GM19468 (cell line): ENCODE data around the gene MUC13.

Experiments
- ATAC-seq: cut with Tn5 transposase; IDR thresholded peaks from one replicate; pipeline ENCODE4 v1.9.1; 2021; ENCODE audit warnings: mild to moderate bottlenecking, moderate library complexity, moderate number of reproducible peaks; ENCODE audit not compliant: unreplicated experiment; ENCODE audit errors: extremely low read depth

The MUC13 gene

DNA sequence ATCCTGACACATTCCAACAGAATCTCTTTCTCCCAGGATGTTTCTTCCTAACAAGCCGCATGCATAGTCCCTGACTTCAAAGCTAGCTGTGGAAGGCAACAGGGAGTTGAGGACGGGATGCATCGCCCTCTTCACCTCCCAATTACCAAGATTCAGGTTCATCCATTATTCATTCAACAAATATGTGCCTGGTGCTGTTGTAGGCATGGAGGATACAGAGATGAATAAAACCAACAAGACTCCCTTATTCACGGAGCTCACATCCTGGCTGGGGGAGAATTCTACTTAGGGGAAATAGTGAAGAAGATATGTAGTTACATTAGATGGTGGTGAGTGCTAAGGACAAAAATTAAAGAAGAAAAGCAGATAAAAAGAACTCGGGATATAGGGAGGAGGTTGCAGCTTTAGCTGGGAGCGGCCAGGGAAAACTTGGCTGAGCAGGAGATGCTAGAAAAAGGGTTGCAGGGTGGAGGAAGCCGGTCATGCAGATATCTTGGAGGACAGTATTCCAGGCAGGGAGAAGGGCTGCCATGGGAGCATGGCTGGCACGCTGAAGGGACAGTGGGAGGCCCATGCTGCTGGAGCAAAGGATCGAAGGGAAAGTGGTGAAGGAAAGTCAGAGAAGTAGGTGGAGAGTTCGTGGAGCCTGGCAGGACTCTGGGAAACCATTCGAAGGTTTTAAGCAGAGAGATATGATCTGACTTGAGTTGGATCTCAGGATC is 52.4 kb downstream of the MUC13 start:
- no peak for ATAC-seq

- no peak for ATAC-seq
These were observed 55.2 kb downstream of the MUC13 start for GRCh38 chr3:124879337-124879680.

DNA sequence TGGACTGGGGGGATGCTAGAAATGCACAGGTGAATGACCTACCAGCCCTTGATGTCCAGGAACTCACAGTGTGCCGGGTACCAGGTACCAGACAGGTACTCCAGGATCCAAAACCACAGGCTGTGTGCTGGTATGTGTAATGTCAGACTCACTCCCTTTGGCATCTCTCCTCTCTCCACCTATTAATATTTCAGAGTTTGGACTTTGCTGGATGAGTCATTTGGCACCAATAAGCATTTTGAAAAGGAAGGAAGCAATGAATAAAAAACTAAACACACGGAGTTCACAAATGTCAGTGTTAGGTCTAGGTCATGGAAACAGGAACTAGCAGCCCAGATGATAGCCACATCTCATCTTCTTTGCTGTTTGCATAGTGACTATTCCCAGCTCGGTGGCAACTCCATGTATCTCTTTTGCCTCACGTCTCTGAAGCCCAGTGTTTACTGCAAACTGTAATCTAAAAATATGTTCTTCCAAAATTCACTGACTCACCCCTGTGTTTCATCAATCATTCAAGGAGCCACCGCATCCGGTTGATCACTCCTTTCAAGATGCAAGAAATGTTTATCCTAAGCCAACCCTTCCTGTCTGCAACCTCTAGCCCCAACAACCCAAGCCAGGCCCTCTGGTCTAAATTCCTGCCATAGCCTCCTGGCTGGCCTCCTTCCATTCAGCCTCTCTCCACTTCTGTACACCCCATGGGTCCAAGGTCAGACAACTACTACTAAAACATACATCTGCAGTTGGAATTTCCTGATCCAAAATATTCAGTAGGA is 55.8 kb downstream of the MUC13 start:
- ATAC-seq, result no peak

DNA sequence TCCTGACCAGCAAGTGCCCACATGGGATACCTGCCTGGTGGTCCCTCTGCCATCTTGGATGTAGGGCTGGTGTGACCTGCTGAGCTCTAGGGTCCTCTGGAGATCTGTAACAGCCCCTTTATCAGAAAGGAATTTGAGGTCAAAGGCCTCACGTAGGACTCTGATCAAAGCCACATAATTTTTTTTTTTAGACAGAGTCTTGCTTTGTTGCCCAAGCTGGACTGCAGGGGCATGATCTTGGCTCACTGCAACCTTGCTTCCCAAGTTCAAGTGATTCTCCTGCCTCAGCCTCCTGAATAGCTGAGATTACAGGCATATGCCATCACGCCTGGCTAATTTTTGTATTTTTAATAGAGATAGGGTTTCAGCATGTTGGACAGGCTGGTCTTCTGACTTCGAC is 56.9 kb downstream of the MUC13 start:
- ATAC-seq, result no peak

GRCh38 chr3:124876401-124876878 is 58.1 kb downstream of the MUC13 start:
- no peak for ATAC-seq

- ATAC-seq, result no peak
These were observed 61.3 kb downstream of the MUC13 start for GRCh38 chr3:124873226-124873625.

DNA sequence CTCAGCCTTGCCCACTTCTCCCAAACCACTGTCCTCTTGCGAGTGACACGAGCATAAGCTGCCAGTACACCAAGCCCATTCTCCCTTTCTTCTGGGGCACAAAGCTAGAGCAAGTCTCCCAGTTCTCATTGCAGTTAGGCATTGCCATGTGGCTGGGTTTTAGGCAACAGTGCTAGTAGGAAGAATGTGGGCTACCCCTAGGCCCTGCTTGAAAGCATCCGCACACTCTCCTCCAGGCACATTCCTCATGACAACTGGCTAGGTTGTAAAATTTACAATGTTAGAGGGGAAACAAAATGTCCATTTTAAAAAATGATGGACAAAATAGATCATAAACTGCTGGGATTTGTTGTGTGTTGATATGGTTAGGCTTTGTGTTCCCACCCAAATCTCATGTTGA is 67.0 kb downstream of the MUC13 start:
- no peak for ATAC-seq

GRCh38 chr3:124862006-124862405 is 72.5 kb downstream of the MUC13 start:
- no peak for ATAC-seq

DNA sequence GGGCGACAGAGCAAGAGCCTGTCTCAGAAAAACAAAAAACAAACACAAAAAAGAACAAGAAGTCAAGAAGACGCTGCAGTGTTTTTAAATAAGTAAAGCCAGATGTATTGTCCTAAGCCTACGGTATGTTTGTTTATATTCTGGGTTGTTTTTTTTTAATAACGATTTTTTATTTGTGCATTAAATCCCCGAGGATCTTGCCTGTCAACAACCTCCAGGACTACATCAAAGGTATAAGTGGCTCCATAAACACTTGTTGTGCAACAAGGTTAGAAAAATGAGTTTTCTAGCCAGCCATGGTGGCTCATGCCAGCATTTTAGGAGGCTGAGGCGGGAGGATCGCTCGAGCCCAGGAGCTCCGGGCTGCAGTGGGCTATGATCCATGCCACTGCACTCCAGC is 73.5 kb downstream of the MUC13 start:
- no peak for ATAC-seq

GRCh38 chr3:124860599-124860998 is 74.0 kb downstream of the MUC13 start:
- no peak for ATAC-seq

DNA sequence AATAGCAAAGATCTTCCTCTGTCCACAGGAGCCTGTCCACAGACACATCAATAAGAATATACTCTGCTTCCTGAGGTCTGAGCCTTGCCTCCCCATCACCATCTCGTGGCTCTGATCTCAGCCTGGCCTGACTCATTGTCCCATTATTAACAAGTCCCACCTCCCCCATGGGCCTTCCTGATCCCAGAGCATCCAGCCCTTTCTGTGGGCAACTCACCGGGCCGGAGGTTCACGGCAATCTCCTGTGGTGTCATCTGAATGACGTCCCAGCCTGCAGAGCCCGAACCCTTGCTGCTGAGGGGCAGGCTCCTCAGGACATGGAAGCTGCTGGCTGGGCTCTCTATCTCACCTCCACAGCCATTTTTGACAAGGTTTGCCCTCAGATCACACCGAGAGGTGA is 75.5 kb downstream of the MUC13 start:
- ATAC-seq, result no peak

DNA sequence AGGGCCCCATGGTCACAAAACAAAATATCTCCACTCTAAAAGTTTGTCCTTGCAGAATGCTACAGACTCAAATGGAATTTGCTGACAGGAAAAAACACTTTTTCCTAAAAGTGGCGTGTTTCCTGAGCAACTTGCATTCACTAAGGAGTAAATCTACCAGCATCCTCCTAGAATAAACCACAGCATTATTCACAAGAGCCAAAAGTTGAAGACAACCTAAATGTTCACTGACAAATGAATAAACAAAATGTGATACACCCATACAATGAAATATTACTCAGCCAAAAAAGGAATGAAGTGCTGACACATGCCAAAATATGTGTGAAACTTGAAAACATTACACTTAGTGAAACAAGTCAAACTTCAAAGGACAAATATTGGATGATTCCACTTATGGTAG is 76.3 kb downstream of the MUC13 start:
- ATAC-seq, result no peak

GRCh38 chr3:124856677-124857076 is 77.9 kb downstream of the MUC13 start:
- ATAC-seq, result no peak
